ENCODE measurements around the gene ARHGAP42. TPM values are rescaled to one million over a fixed set of nuclear protein-coding genes. Genes with fewer than 3 reads are reported as not detected.

Gene ARHGAP42
- total and polyA plus RNA-seq, 2 of the 13 experiments (the other 11 are each of a cell fraction or from before 2014, with no cell fraction given), result 2.5 to 4.3 TPM

- TF ChIP-seq HMGXB3 (CRISPR knock-in tag; IDR thresholded peaks at IDR 0.05; ENCODE audit: borderline replicate concordance), result no peak
- no peak for TF ChIP-seq AHR (CRISPR knock-in tag; IDR thresholded peaks at IDR 0.05)
- TF ChIP-seq FIP1L1 (IDR thresholded peaks at IDR 0.05; ENCODE audit: borderline replicate concordance, insufficient read depth, low read depth, low read length), result no peak
These were observed 162.2 kb downstream of the ARHGAP42 start (continued) for GRCh38 chr11:100849009-100849900.

- POLR2A ChIA-PET, result no interaction called here
- no peaks in the 10 kb centered on the region for H4K20me1 ChIP-seq (ENCODE audit: insufficient read depth, low read length)
- BruUV-seq (replicated peaks), result no TSS peak
- no peaks in the 10 kb centered on the region for H3K79me2 ChIP-seq (ENCODE audit: insufficient read depth, low read length)
- intact Hi-C loops (cut with micrococcal nuclease; ENCODE audit: unreplicated experiment), result no loop called here
- H3K4me1 ChIP-seq (ENCODE audit: insufficient read depth, low read length), result peaks cover 8% of the 10 kb centered on the region
- CTCF ChIA-PET (ENCODE audit: low intra/inter-chr PET ratio, low total read pairs), result no interaction called here
- no peaks in the 10 kb centered on the region for H3K36me3 ChIP-seq (replicated peaks in 1 of 2; ENCODE audit: control insufficient read depth in 1 of 2, insufficient read depth in 2 of 2, low read length in 2 of 2)
- no peak overlapping the region for H3K9ac ChIP-seq (ENCODE audit: insufficient read depth, low read depth, low read length)
- DNase-seq (ENCODE audit: low spot score) (no peak), ATAC-seq (no peak), FAIRE-seq (no peak)
- 65% methylated on average over 4 of the region's 4 CpGs for WGBS (ENCODE audit: low lambda C conversion rate)
- H3K4me2 ChIP-seq (ENCODE audit: low read depth, low read length), result no peak overlapping the region
- H2AFZ ChIP-seq (ENCODE audit: low read length), result no peak overlapping the region
- TF ChIP-seq NCOA2 (CRISPR knock-in tag; IDR thresholded peaks at IDR 0.05), result no peak
- TF ChIP-seq CC2D1A (CRISPR knock-in tag; IDR thresholded peaks at IDR 0.05), result no peak
- no peaks in the 10 kb centered on the region for H3K9me3 ChIP-seq (ENCODE audit: low read length)
- H3K27ac ChIP-seq (ENCODE audit: extremely low read length, insufficient read depth, low read length), result no peak overlapping the region
- in situ Hi-C loops (cut with HindIII; ENCODE audit: extremely low pct_ligation_motif_present, low pct_unique_long_range_greater_than_20kb), result loop anchor here (5.0 to 10.0 kb wide), 2 partner anchors 165 to 273 kb away; partner anchors contain the start of gene ARHGAP42
- H3K4me3 ChIP-seq (replicated peaks in 1 of 3; ENCODE audit: insufficient read depth in 1 of 3, low read depth in 2 of 3, low read length in 3 of 3), result no peak overlapping the region
- no peaks in the 10 kb centered on the region for H3K27me3 ChIP-seq (ENCODE audit: control insufficient read depth in 1 of 2, insufficient read depth in 2 of 2, low read length in 2 of 2)
These were observed 162.8 kb downstream of the ARHGAP42 start for GRCh38 chr11:100849901-100850235.

Measured in HepG2 (cell line).